CD1c-positive myeloid dendritic cell (primary cell): ENCODE measurements around the gene POLR2C.
"Not testable (repeated sequence)": the region's sequence is repeated elsewhere in the genome, so short reads cannot be mapped to it uniquely, and the experiment has no call there.

Experiments
- DNase-seq: peaks from one replicate; pipeline ENCODE4 v3.0.0-alpha.2; 2016; ENCODE audit errors: extremely low spot score

Gene POLR2C

DNA sequence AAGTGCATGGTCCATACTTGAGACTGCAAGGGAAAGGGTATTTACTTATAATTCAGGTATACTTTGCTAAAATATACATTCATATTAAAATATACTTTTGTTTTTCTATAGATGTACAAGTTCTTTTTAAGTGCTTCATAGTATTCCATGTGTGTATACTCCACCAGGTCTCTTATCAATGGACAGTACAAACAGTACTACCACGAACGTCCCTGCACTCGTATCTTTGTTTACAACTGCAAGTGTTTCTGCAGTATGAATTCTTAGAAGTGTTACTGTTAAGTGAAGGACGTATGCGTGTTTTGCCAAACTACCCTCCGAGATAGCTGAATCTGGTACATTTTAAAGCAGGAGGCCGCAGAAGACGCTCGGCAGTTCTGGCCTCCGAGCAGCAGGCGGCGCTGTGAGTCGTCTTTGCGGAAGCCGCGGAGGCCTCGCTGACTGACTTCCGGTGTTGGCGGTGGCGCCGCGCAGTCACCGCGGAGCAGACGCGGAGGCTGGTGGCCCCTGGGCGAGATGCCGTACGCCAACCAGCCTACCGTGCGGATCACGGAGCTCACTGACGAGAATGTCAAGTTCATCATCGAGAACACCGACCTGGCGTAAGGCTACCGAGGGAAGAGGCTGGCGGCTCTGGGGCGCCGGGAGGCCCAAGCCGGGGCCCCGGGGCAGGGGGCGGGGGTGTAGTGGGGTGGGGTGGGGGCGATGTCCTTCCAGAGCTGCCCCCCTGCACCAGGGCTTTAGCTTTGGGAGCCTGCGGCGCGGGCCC, at the start of gene POLR2C:
Gene POLR2C, plus strand, starts transcription at position 471 of the 769 bp plus-strand sequence. Its CDS starts 46 bp downstream, at position 517.
- peak; percentile 95 for DNase-seq

DNA sequence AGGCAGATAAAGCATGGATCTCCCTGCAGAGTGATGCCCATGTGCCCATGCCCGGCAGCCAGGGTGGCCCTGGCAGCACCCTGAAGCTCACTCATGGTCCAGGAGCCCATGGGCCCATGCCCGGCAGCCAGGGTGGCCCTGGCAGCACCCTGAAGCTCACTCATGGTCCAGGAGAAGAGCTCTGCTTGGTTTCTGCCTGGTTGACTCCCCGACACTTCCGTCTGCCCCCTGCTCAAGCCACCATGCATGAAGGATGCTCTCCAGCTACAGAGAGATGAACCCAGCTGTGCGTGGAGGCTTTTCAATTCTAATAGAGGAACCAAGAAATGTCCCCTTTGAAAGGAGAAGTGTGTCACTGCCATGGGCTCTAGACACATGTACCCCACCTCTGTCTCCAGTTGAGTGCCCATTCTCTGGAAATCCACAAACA, 49.2 kb upstream of the POLR2C start:
- DNase-seq = peak; percentile 64

DNA sequence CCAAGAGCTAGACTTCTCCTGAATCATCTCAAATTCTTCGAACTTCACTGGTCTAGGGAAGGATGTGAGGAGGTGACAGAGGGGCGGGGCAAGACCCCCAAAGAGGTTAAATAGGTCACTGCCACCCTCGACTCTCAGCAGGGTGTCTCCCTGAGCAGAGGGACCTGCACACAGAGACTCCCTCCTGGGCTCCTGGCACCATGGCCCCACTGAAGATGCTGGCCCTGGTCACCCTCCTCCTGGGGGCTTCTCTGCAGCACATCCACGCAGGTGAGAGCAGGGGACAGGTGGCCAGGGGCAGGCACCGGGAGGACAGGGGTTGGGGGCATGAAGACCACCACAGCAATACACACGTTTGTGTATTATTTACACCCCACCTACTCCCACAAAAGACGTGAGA, 48.7 kb upstream of the POLR2C start:
- no peak for DNase-seq

DNA sequence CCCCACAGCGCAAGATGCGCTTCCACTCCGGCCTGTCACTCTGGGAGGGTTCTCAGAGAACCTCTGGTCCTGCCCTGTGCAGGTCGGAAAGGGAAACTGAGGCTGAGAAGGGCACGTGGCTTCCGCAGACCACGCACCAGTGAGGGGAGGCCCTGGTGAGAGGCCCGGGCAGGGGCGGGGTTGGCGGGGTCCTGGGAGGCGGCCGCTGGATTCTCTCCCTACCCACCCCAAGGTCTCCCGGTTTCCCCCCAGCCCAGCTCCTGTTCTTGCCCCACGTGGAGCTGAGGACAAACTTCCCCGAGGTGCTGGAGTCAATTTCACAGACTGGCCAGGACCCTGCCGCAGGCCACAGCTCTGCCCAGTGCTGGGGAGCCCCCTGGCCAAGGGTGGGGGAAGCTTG, 46.4 kb upstream of the POLR2C start:
- DNase-seq = no peak

DNA sequence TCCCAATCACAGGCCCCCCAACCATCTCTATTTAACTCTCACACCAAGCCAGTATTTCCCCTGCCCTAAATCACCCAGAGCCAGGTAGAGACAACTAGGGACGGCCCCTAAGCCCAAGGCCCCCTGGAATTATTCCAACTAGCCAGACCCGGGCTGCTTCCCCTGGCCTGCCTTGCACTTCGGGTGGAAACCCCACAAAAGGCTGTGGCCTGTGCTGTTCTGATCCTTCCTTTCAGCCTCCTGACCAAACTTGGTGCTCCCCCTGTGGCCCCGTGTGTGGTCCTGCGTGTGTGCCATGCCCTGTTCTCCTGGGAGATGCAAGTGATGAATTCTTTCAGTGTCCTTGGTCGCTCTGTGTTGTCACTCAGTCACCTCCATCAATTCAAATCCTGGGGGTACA, 43.0 kb upstream of the POLR2C start:
- DNase-seq = no peak

DNA sequence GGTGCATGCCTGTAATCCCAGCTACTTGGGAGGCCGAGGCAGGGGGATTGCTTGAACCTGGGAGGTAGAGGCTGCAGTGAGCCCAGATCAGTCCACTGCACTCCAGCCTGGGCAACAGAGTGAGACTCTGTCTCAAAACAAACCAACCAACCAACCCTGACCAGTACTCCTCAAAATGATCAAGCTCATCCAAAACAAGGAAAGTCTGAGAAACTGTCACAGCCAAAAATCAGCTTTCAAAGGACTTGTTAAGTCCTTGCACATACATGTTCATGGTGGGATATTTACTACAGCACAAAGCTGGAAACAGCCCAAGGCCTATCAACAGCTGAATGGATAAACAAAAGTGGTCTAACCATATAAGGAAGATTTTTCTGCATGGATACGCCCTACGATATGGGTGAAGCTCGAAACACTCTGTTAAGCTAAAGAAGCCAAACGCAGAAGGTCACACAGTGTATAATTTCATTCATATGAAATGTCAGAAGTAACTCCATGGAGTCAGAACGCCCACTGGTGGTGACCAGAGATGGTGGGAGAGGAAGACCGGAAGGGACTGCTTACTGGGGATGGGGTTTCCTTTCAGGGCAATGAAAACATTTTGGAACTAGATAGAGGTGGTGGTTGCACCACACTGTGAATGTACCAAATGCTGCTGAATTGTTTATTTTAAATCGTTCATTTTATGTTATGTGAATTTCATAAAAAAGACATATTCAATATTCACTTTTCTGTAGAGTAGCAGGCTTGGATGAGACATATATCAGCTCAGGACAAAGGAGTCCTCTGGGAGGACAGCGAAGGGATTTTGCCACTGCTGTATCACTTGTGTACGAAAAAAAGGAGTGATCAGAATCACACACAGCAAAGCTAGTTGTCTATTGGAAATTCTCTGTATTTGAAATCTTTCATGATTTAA, 40.2 kb upstream of the POLR2C start:
- peak; percentile 35 for DNase-seq

DNA sequence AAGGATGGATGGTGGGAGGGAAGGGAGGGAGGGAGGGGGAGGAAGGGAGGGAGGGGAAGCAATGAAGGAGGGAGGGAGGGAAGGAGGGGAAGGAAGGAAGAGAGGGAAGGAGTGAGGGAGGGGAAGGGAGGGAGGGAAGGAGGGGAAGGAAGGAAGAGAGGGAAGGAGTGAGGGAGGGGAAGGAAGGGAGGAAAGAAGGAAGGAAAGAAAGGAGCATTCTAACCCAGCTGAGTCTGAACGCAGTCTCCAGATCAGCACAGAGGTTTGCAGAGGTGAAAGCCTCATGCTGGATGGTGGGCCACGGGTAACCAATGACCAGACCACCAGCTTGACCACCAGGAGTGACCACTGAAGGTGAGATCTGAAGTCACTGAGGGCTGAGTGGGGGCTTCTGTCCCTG, 39.3 kb upstream of the POLR2C start:
- no peak for DNase-seq

DNA sequence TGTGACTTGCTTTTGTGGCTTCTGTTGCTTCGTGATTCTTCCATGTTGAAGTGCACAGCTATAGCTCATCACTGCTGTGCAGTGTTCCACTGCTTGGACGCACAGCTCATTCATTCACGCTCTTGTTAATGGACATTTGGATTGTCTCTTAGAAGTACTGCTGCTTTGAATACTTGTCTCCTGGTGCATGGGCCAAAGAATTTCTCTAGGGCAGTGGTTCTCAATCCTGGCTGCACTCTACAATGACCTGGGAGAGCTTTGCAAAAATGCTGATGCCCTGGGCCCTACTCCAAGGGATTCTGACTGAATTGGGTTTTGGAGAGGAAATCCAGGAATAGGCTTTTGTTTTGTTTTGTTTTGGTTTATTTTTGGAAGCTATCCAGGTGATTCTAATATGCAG, 37.9 kb upstream of the POLR2C start:
- no peak for DNase-seq

DNA sequence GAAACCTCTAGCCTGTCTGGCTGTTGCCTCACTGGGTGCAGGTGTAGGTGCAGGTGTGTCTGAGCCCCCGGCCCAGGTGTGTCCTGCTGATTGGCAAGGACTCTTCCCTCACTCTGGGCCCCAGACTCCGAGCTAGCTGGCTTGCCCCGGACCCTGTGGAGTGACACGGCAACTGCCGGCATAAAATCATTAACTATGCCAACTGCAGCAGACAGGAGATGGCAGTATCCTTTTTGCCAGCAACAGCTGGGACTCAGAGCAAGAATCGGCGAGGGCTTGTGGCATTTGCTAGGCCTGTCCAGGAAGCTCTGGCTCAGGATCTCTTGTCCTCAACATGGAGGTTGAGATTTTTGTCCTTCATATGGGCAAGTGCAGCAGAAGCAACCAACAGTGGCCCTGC, 36.1 kb upstream of the POLR2C start:
- no peak for DNase-seq

DNA sequence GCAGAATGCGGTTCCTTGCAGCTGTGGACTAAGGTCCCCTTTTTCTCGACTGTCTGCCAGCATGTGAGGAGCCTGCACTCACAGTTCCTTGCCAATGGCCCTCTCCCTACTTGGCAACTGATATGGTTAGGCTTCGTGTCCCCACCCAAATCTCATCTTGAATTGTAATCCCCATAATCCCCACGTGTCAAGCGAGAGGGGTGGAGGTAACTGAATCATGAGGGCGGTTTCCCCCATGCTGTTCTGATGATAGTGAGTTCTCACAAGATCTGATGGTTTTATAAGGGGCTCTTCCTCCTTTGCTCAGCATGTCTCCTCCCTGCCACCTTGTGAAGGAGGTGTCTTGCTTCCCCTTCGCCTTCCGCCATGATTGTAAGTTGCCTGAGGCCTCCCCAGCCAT, 35.2 kb upstream of the POLR2C start:
- no peak for DNase-seq

DNA sequence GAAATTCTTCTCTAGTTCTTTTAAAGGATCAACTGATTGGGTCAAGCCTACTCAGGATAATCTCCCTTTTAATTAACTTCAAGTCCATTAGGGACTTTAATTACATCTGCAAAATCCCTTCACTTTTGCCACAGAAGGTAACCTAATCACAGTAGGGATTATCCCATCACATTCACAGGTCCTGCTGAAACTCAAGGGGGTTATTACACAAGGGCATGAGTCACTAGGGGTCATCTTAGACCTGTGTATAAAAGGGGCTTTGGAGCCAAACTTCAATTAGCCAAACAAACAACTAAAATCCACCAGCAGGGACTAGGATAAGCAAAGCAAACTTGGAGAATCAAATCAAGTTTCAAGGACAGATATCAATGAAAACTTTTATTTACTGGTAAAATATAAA, 34.7 kb upstream of the POLR2C start:
- no peak for DNase-seq

DNA sequence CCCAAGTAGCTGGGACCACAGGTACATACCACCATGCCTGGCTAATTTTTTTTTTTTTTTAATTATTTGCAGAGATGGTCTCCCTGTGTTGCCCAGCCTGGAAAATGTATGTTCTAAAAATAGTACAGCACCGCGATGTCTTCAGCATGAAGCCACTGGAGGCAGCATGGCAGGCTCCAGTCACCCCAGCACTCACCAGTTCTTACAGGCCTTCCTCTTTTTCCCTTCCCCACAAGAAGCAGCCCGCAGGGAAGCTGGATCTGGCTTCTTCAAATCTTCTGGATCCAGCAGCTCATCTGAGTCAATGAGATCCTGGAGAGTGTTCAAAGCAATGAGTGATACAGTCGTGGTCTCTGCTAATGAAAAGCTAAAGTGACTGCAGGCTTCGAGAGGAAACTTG, 31.5 kb upstream of the POLR2C start:
- DNase-seq = no peak

DNA sequence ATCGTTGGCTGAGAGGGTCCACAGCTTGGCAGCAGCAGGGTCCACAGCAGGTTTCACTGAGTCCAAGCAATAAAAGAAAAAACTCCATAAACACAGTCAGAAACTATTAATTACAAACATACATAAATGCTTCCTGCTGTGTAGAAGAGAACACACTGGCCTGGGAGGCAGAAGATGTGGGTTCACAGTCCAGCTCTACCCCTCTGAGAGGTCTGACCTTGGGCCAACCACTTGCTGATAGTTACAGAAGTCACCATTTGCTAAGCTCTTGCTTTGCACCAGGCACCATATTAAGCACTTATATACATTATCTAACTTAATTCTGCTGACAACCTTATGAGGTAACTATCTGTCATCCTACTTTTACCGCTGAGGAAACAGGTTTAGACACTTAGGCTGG, 30.0 kb upstream of the POLR2C start:
- DNase-seq = no peak

DNA sequence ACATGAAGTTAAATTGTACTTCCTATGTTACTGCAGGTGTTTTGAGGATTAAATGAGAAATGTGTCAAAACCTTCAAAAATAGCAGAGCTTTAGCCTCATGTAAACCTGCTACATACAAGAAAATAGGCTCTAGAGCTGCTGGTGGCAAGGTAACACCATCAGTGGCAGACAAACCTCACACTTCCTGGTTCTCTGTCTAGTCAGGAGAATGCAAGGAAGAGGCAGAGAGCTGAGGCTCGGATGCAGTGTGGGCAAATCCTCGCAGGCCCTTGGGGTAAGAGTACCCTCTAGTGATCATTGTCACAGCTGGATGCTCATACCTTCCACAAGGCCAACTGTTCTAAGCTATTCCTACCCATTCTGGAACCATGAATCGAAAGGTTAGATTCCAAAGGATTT, 29.5 kb upstream of the POLR2C start:
- no peak for DNase-seq

DNA sequence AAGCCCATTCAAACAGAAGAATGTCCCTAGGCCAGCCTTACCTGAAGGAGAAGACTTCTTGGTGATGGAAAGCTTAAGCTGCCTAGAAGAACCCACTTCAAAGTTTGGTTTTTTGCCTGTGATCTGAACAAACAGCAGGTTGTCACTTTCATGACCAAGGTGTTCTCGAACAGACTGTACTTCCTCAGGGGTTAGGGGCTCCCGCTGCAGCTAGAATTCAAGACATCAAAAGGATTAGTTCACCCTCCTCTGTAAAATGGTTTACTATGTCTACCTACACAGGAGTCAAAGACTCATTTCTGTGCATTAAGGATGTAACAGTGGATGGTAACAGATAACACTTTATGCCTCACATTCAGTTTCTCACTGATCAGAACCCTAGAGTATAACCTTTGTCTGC, 28.5 kb upstream of the POLR2C start:
- no peak for DNase-seq

DNA sequence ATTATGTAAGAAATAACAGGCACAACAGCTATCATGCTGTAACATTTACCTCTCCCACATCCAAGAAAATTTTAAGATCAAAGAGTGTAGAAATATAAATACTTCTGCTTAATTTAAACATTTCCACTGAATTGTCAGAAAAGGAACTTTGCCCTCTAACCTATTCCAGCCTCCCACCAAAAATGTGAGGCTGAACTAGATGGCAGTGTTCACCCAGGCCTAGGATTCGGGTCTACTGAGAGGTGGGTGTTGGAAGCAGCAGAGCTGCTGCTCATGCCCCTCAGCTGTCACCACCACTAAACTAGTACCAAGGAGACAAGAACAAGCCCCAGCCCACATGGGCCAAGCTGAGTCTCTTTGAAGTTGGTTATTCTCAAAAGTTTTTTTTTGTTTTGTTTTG, 26.6 kb upstream of the POLR2C start:
- no peak for DNase-seq

DNA sequence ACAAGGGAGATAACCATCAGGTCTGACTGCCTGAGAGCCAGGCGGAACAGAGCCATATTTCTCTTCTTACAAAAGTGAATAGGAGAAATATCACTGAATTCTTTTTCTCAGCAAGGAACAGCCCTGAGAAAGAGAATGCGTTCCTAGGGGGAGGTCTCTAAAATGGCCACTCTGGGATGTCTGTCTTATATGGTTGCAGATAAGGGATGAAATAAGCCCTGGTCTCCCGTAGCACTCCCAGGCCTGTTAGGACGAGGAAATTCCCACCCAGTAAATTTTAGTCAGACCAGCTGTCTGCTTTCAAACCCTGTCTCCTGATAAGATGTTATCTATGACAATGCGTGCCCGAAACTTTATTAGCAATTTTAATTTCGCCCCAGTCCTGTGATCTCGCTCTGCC, 22.5 kb upstream of the POLR2C start:
- not testable (repeated sequence) for DNase-seq

DNA sequence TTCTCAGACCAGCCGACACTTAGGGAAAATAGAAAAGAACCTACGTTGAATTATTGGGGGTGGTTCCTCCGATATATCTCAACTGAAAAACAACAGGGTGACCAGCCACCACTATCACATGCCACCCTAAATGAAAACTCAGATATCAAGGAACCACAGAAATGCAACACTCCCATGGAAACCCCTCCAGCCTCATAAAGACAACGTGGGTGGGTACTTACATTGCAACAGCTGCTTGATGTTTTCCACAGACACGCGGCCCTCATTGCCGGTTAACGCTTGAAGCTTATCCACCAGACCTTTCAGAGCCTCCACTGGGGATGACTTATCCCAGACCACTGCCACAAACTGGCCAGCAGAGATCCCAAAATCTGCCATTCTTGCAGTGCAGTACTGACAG, 21.9 kb upstream of the POLR2C start:
- not testable (repeated sequence) for DNase-seq

DNA sequence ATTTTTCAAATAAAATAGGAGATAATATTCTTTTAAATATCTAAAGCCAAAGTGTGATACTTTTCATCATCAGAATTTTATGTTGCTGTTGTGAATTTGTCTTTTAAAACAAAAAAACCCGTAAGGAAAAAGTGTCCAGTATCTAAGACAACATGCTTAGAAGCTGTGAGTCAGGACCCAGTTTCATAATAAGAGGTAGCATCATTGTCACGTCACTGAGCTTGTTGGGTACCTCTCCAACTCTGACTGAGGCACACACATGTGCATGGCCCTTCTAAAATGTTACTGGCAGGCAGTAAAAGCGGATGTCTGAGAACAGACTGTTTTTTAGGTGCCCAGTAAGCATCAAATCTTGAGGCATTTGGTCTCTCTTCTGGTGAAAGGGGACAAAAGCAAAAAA, 17.8 kb upstream of the POLR2C start:
- no peak for DNase-seq

DNA sequence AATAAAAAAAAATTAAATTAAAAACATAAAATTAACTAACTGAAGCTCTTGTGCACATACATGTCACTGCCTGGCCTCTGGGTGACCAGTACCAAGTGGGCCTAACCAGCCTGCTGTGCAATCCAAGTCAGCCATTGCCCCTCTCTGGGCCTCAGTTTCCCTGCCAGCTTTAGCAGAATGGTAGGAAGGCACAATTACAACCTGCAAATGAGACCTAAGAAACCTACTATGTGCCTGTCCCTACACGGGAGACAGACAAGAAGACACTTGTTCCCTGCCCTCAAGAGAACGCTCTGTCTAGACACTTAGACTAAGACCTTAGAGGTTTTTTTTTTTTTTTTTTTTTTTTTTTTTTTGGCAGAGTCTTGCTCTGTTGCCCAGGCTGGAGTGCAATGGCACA, 17.0 kb upstream of the POLR2C start:
- DNase-seq = no peak

DNA sequence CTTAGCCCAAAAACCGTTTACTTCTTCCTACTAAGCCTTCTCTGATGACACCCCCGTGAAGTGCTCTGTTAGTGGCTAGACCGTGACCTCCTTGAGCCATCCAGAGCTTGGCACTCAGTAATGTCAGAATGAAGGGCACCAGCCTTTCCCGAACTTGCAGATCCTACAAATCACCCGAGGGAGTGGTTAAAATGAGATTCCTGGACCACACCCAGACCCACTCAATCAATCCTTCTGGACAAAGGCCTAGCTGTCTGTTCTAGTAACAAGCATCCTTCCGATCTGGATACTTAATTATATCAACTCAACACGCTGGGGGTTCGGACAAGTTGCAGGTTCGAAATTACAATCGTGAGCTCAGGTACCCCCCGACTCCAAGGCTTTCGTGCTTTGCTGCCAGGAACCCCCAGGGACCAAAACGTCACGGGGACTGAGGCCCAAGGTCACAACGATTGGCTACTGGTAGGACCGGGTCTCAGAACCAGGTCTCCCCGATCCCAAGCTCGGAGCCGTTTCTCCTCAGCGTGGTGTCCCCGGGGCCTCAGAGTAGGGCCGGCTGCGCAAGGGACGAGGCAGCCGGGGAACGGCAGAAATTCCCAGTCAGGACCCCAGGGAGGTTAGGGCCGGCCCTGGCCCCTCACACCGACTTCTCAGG, 15.8 kb upstream of the POLR2C start:
- peak; percentile 5 for DNase-seq

DNA sequence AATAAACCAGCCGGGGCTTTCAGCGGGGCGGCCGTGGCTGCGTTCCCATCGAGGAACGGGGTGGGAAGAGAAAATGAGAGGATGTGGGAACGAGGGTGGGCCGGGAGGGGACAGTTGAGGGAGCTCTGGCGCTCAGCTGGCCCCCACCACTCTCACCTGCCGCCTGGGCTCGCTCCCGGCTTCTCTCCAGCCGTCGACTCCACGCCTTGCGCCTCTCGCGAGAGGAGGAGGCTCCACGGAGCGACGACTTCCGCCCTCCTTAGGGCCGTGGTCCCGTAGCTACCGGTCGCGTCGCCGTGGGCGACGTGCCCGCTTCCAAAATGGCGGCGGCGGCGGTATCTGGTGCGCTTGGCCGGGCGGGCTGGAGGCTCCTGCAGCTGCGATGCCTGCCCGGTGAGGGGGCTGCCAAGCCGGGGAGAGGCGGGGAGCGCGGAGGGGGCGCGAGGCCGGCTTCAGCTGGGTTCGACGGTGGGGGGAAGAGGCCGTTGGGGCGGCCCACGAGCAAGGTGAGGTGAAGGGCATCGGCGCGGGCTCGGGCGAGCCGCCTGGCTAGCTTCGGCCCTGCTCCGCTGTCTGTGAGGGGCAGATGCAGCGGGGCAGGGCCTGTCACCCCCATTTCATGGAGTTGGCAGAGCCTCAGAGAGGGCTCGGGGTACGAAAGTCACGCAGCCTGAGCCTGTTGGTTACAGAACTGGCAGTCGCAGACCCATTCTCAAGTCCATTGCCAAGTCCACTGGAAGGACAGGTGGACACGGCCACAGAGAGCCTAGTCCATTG, 15.1 kb upstream of the POLR2C start, which contains the start of the genes CIAPIN1 and COQ9:
Gene CIAPIN1, minus strand, starts transcription at position 200 of the 777 bp plus-strand sequence. CDS start 6,457 bp downstream, outside the sequence.
Gene COQ9, plus strand, starts transcription at position 294 of the 777 bp plus-strand sequence. Its CDS starts 27 bp downstream, at position 321.
- peak; percentile 98 for DNase-seq
